T-helper 1 cell treated with Interleukin-12 subunit alpha and Interleukin-12 subunit beta and Interleukin-4 antibody, amounts not matched to agents 30 ng/mL and 1 ng/mL, for 36 hours (primary cell): ENCODE results near the gene CRYGD. TPM values are rescaled to one million over a fixed set of nuclear protein-coding genes. Genes with fewer than 3 reads are reported as not detected.
"Not testable (repeated sequence)": the region's sequence is repeated elsewhere in the genome, so short reads cannot be mapped to it uniquely, and the experiment has no call there.

Experiments
- intact Hi-C: fragments of 100-400 bp; cut with micrococcal nuclease; formaldehyde crosslinking; loops from one replicate; pipeline ENCODE4 v1.15.1; 2024
- total RNA-seq: library from RNA; stranded (reverse); gene quantifications from 2 replicates; pipeline ENCODE4 v1.2.3, GENCODE V29; 2022

The CRYGD gene
- total RNA-seq: not detected in 2 replicates

- intact Hi-C loops: not testable (repeated sequence)
Measured at GRCh38 chr2:208124013-208124715, at the start of gene CRYGD. TSS of gene CRYGD (minus strand) at chr2:208124524. CDS start at chr2:208124473, 51 bp downstream.

DNA sequence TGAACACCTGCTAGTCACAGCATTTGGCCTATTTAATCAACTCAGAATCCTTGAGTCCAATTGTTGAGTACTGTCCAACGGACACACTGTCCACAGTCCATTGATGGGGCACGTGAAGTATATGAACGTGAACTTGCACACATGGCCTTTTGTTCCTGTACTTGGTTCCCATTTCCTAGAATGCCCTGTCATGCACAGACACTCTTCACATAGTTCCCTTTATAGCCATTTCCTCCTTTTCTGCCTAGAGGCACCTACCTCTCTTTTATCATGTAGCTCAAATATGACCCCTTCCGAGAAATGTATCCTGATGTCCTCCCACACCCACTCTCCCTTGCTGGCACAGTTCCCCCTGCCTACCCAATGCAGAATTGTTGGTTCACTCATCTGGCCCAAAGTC, 47.8 kb upstream of the CRYGD start:
- intact Hi-C loops: loop anchor here (10.0 kb wide), 1 partner anchor 1817 kb away; no protein-coding TSS in a partner anchor

DNA sequence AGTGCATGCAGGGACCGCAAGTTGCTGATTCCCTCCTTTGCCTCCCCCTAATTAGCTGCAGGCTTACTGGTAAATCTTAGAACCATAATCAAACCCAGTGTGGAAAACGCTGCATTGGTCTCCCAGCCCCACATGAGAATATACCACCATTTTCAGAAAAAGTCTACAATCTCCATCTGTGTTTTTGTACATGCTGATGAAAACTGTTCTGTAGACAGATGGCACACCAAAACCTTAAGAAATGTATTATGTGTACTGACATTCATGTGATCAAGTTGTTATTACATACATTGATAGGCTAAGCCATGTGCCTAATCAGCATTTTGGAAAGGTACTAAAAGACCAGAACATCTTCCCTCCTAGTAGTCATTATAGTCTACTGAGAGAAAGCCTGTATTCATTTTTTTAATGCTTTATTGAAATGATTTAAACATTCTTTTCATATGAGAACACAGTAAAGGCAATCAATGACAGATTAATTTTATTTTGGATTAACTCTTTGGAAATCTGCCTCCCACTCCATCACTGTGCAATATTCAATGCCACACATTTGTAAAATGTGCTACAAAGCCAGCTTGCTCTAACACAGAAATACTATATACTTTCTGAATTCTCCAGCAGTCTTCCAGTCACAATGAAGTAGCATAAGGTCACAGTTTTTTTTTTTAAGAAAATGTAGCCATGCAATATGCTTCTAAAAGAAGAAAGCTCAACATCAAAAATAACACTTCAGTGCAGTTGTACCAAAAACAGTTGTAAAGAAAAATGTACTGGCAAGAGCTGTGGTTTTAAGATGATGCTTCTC, 40.8 kb upstream of the CRYGD start:
- intact Hi-C loops: no loop called here

- intact Hi-C loops: no loop called here
Measured at GRCh38 chr2:208163489-208163888, 39.2 kb upstream of the CRYGD start, which contains the start of gene CRYGA. TSS of gene CRYGA (minus strand) at chr2:208163589. CDS start at chr2:208163556, 33 bp downstream.

GRCh38 chr2:208156439-208156838, 32.1 kb upstream of the CRYGD start:
- intact Hi-C loops: no loop called here

- intact Hi-C loops: no loop called here
Measured at GRCh38 chr2:208153156-208153555, 28.8 kb upstream of the CRYGD start.

DNA sequence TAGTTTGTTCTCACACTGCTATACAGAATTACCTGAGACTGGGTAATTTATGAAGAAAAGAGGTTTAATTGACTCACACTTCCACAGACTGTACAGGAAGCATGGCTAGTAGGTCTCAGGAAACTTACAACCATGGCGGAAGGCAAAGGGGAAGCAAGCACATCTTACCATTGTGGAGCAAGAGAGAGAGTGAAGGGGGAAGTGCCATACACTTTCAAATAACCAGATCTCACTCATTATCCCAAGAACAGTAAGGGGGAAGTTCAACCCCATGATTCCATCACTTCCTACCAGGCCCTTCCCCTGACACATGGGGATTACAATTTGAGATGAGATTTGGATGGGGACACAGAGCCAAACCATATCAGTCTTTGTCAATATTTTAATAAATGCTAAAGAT, 26.6 kb upstream of the CRYGD start:
- intact Hi-C loops: no loop called here

GRCh38 chr2:208150094-208150493, 25.8 kb upstream of the CRYGD start:
- intact Hi-C loops: no loop called here

- intact Hi-C loops: no loop called here
Measured at GRCh38 chr2:208148803-208149202, 24.5 kb upstream of the CRYGD start.

GRCh38 chr2:208147759-208148158, 23.4 kb upstream of the CRYGD start:
- intact Hi-C loops: no loop called here

GRCh38 chr2:208147008-208147407, 22.7 kb upstream of the CRYGD start:
- intact Hi-C loops: no loop called here

DNA sequence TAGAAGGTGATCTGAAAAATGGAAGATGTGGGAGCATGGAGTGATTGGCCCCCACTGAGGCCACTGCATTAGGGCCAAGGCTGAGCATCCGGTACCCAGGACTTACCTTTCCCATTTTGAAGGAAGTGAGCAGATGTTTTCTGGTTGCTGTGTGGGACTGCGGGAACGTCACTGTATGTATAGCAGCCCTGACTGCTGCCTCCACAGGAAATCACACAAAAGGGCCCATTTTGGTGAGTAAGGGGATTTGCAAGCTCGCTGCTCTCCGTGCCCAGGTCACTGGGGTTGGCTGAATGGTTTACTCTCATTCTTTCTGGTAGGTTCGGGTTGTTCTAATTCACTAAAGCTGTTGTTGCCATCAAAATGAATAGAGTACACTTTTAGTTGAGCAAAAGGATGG, 21.7 kb upstream of the CRYGD start, which contains the start of gene CRYGB:
TSS of gene CRYGB (minus strand) at position 153 of the 400 bp plus-strand sequence. CDS start at position 115, 38 bp downstream.
- intact Hi-C loops: no loop called here

DNA sequence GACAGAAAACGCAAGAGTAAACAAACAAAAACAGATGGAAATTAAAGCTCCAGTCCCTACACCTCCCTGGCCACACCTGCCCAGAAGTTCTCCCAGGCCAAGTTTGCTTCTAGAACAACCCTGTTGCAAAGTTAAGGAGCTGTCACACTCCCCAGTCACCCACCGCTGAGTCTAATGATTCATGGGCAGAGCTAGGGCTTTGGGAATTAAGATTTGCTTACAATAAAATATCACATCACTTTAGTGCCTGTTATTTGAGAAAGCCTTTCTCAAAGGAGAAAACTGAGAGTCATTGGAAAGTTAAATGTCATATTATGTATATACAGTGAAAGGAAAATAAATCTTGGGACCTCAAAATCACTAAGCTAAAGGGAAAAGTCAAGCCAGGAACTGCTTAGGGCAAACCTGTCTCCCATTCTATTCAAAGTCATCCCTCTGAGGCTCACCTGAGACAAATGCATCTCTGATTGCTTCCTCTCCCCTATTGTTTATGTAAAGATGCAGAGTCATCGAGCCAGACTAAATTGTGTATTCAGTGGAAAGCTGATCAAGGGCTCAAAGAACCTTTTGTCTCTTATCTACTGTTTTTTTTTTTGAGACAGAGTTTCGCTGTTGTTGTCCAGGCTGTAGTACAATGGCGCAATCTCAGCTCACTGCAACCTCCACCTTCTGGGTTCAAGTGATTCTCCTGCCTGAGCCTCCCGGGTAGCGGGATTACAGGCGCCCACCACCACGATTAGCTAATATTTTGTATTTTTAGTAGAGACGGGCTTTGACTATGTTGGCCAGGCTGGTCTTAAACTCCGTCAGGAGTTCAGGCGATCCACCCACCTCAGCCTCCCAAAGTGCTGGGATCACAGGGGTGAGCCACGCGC, 18.8 kb upstream of the CRYGD start:
- intact Hi-C loops: no loop called here

DNA sequence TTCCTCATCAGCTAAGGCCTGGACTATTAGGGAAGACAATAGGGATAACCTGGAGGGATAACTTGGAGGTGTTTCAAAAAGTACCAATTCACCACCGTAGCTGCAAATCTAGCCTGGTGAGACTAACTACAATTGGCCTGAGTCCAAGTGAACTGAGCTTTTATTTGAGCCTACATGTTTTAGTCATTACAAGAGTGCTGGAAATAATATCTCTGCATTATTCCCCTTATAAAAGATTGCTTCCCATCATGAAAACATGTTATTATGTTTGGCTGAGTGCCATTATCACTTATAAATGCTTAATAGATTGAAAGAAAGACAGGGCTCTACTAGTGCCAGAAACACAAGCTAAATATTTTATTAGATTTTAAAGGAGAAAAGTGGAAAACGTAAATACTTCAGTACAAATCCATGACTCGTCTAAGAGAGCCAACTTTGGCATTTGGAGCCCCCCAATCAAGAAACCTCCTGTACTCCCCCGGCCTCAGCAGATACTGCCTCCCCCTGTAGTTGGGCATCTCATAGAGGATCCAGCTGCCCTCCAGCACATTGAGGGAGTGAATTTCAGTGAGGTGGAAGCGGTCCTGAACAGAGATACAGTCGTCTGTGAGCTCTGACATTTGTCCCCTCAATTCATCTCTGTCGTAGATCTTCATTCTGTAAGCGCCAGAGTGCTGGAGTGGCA, 18.1 kb upstream of the CRYGD start:
- intact Hi-C loops: no loop called here

DNA sequence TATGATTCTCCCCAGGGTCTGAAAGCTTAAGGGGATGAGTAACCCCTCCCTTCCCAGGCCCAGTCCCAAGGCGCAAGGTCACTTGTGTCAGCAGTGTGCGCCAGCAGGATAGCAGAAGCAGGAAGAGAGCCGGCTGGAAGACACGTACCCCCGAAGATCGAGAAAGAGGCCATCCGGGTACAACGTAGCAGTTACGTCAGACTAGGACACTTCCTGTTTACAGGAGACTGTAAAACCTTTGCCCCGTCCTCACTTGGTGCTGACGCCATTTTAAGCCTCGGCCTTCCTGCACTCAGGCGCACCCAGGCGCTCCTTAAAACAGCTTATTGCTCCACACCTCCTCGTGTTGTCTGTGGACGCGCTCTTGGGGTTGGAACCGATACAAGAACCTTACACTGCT, 15.1 kb upstream of the CRYGD start:
- intact Hi-C loops: no loop called here

- intact Hi-C loops: not testable (repeated sequence)
Measured at GRCh38 chr2:208138334-208138733, 14.0 kb upstream of the CRYGD start.

- intact Hi-C loops: no loop called here
Measured at GRCh38 chr2:208136716-208137094, 12.4 kb upstream of the CRYGD start.

GRCh38 chr2:208135794-208136715, 11.7 kb upstream of the CRYGD start:
- intact Hi-C loops: no loop called here

DNA sequence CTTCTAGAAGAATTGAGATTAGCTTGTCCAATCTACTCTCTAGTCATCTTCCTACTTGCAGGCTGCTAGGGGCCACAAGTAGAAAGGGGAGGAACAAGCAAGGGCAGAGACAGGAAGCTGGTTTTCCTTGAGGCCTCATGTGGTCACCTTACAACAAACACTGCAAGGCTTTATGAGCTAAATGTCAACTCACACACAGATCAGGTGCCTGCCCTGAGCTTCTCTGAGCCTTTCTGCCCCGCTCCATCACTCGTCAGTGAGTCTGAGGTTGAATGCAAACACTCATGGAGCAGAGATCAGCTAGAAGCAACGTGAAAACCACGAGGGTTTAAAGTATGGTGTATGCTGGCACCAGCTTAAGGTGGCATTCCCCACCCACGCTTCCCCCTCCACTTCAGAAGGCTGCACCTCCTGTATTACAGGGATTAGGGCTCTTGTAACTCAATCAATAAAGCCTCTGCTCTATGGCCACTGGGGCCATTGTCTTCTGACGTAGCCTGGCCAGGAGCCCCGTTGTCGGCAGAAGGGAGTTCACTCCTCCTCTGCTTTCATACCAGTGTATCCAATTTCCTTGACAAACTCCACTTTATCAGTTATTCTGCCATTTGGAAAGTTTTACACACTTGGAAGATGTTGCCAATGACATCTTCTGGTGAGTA, 10.7 kb upstream of the CRYGD start:
- intact Hi-C loops: no loop called here
